GM21423 (cell line): ENCODE data around the gene AGAP2.
"Not testable (repeated sequence)": the region's sequence is repeated elsewhere in the genome, so short reads cannot be mapped to it uniquely, and the experiment has no call there.

Experiments
- ATAC-seq: cut with Tn5 transposase; IDR thresholded peaks from one replicate; pipeline ENCODE4 v1.9.1; 2021; ENCODE audit warnings: mild to moderate bottlenecking, moderate library complexity; ENCODE audit not compliant: unreplicated experiment

Gene AGAP2

DNA sequence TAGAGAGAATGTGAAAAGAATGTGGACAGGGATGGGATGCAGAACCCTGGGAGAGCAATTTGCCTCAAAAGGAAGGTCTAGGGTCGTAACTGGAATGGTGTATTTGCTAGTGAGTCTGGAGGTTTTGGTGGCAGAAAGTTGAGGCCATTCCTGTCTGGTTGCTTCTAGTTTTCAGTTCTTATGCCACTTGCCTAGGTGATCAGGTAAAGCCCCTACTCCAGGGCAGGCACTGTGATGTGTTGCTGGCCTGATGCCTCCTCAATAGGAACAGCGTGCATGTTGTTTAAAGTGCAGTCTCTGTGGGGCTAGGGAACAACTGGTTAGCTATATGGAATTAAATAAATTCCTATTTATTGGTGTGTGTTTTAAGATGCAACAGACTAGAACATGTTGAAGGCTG, 38.2 kb downstream of the AGAP2 start:
- no peak for ATAC-seq

DNA sequence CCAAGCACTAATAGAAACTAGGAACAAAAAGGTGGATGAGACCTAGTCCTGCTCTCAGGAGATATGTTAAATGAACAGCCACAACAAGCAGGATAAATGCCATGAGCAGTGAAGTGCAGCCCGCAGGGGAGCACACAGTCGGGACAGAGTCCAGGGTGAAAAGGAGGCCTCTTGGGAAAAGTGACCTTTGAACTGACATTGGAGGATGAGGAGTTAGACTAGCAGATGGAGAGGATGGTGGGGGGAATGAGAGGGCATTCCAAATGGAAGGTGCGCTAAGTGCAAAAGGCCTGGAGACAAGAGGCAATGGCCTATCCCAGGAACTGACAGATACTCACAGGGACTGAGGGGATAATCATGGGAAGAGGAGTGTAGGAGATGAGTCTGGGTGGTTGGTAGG, 40.1 kb downstream of the AGAP2 start:
- ATAC-seq, result no peak

DNA sequence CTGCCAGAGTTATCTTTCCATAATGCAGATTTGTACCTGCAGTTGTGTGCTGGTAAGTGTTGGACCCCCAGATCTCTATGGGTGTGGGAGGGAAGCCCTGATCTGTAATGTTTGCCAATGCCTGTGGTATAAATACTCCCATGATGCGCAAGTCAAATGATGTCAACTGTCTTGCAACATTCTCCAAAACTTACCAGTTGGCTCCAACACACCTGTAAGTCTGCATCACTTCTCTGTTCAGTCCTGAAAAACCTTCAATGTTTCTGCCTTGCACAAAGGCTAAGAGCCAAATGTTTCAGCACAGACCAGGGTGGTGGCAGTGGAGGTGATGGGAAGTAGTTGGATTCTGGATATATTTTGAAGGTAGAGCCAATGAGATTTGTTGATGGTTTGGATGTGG, 41.5 kb downstream of the AGAP2 start:
- no peak for ATAC-seq

DNA sequence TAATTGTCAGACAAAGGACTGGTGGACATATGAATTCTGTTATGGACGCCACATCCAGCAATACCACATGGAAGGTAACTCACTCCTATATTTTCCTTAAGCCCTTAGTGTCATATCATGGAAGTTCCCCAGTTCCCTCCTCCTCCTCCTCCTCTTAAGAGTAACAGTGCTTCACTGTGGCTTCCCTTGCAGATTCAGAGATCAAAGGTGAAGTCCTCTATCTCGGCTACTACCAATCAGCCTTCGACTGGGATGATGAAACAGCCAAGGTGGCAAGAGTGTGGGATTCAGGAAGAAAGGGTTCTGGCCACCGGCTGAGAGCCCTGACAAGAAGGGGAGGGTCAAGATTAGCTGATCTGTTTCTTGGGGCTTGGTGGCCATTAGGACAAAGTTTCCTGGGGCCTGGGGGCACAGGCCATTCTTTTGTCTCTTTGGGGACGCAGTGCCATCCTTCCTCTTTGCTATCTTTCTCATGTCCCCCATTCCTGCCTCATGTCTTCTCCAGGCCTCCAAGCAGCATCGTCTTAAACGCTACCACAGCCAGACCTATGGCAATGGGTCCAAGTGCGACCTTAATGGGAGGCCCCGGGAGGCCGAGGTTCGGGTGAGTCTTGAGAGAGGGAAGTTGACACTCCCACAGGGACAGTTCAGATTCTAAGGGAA, 42.6 kb downstream of the AGAP2 start:
- no peak for ATAC-seq

DNA sequence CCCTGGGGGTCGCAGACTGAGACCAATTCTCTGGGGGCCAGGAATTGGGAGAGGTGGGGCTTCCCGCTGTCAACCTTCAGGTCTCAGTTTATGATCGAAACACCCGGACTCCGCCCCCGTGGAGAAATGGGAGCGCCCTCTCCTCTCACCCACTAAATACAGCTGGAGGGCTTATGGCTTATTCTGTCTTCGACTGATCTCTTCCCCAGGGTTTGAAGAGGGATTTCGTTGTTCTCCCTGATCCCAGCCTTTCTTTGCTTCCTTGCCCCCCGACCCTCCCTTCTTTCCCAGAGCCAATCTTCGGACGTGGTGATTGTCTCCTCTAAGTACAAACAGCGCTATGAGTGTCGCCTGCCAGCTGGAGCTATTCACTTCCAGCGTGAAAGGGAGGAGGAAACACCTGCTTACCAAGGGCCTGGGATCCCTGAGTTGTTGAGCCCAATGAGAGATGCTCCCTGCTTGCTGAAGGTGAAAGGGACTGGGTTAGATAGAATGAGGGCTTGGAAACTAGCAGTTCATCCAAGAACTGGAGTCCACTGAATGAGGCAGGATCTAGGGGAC, 44.0 kb downstream of the AGAP2 start:
- no peak for ATAC-seq

DNA sequence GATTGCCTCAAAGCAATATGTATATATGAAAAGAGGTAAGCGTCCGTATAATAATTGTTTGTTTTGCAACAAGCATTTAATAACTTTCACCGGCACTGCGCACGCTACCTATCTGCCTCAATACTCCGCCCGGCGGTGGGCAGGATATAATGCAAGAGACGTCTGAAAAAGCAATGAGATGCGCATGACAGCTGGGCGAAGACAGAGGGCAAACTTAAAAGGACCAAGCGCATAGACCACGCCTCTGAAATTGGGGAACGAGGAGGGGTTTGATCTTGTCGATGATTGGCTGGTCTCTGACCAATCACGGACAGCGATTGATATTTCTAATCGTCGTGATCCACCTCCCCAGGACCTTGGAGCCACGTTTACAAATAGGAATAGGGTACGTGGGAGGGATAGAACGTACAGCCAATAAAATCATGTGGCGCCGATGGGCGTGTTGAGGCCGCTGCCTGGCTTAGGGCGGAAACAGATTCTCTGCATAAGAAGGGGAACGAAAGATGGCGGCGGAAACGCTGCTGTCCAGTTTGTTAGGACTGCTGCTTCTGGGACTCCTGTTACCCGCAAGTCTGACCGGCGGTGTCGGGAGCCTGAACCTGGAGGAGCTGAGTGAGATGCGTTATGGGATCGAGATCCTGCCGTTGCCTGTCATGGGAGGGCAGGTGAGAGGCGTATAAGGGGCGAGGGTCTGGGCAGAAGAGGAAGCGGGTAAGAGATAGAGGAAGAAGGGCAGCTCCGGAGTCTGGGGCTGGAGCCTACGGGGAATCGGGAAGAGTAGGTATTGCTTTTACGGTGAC, 44.7 kb downstream of the AGAP2 start, which contains the start of gene OS9:
TSS of gene OS9 (plus strand) at position 474 of the 800 bp plus-strand sequence. CDS start at position 504, 30 bp downstream.
- ATAC-seq, result peak; percentile 96

DNA sequence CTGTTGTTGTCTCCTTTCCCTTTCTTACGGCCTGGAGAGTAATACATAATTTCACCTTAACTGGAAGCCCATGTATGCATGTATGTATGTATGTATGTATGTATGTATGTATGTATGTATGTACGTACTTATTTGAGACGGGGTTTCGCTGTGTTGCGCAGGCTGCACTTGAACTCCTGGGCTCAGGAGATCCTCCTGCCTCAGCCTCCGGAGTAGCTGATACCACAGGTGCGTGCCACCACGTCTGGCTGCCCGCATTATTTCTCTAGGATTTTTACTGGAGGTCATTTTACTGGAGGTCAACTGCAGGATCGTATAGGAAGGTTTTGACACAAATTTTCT, 45.3 kb downstream of the AGAP2 start:
- no peak for ATAC-seq

DNA sequence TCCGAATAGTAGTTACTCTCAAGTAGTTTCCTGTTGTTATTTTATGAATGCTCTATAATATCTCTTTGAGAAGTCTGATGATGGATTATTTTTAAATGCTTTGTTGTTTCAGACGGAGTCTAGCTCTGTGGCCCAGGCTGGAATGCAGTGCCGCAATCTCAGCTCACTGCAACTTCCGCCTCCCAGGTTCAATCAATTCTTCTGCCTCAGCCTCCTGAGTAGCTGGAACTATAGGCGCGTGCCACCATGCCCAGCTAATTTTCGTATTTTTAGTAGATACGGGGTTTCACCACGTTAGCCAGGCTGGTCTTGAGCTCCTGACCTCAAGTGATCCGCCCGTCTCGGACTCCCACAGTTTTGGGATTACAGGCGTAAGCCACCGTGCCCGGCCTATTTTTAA, 46.0 kb downstream of the AGAP2 start:
- ATAC-seq, result no peak

DNA sequence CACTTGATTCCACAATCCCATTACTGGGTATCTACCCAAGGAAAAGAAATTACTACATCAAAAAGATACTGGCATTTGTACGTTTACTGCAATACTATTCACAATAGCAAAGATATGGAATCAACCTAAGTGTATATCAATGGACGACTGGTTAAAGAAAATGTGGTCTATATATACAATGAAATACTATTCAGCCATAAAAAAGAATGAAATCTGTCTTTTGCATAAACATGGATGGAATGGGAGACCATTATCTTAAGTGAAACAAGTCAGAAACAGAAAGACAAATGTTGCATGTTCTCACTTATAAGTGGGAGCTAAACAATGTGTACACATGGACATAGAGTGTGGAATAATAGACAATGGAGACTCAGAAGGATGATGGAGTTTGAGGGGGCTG, 49.6 kb downstream of the AGAP2 start:
- ATAC-seq, result no peak

DNA sequence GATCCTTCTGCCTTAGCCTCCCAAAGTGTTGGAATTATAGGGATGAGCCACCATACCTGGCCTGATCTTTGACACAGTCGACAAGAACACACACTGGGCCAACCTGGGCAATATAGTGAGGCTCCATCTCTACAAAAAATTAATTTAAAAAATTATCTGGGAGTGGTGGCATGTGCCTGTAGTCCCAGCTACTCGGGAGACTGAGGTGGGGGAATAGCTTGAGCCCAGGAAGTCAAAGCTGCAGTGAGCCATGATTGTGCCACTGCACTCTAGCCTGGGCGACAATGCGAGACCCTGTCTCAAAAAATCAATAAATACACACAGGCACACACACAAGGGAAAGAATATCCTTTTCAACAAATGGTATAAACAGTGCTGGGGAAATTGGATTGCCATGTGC, 50.7 kb downstream of the AGAP2 start:
- ATAC-seq, result no peak

DNA sequence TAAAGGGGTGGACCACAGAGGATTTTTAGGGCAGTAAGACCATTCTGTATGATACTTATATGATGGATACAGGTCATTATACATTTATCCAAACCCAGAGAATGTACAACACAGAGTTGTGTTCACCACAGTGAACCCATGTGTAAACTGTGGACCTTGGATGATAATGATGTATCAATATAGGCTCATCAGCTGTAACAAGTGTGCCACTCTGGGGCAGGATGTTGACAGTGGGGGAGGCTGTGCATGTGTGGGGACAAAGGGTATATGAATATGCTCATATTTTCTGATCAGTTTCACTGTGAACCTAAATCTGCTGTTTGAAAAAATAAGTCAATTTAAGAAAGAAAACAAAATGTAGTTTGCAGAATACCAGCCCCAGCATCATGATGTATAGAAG, 58.8 kb downstream of the AGAP2 start:
- ATAC-seq, result no peak

DNA sequence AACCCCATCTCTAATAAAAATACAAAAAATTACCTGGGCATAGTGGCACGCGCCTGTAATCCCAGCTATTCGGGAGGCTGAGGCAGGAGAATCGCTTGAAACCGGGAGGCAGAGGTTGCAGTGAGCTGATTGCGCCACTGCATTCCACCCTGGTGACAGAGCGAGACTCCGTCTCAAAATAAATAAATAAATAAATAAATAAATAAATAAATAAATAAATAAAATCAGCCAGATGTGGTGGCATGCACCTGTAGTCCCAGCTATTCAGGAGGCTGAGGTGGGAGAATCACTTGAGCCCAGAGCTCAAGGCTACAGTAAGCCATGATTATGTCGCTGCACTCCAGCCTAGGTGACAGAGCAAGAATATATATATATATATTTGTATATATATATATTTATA, 60.6 kb downstream of the AGAP2 start:
- not testable (repeated sequence) for ATAC-seq

DNA sequence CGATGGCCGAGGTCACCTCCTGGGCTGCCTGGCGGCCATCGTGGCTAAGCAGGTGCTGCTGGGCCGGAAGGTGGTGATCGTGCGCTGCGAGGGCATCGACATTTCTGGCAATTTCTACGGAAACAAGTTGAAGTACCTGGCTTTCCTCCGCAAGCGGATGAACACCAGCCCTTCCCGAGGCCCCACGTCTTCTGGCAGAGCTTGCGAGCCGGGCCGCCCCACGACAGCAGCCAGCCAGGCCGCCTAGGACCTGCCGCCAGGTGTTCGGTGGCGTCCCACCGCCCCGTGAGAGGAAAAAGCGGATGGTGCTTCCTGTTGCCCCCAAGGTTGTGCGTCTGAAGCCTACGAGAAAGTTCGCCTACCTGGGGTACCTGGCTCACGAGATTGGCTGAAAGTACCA, 63.9 kb downstream of the AGAP2 start:
- no peak for ATAC-seq
